Measurements from ENCODE around the gene SLX9.

- TF ChIP-seq POLR2A (IDR thresholded peaks at IDR 0.05) (no peak), CTCF (IDR thresholded peaks at IDR 0.05 in 8 of 11, conservative IDR thresholded peaks at IDR 0.05 in 3 of 11) (no peak), POLR2AphosphoS5 (IDR thresholded peaks at IDR 0.05) (peak; percentile 18 to 71 (median 51))
Measured at GRCh38 chr21:45020629-45021427, 81.0 kb downstream of the SLX9 start.
